ENCODE results near the gene SIX5. TPM values are rescaled to one million over a fixed set of nuclear protein-coding genes. Genes with fewer than 3 reads are reported as not detected.
"Not testable (repeated sequence)": the region's sequence is repeated elsewhere in the genome, so short reads cannot be mapped to it uniquely, and the experiment has no call there.

The SIX5 gene
- total and polyA plus RNA-seq, 9 of the 15 experiments (the other 6 are each of a cell fraction or from before 2014, with no cell fraction given), result 1.4 to 17.2 (median 7.4) TPM; not detected in 2

- peak; percentile 84 for TF ChIP-seq ATF3 (IDR thresholded peaks at IDR 0.05)
- TF ChIP-seq ATF3 (CRISPR knock-in tag; conservative IDR thresholded peaks at IDR 0.05), result 0 out of 2 replicates have a peak, but pooled peaks have one; percentile 58
- TF ChIP-seq TEAD1 (CRISPR knock-in tag; IDR thresholded peaks at IDR 0.05), result peak in 1 of 2 experiments; percentile 88; a peak in 2 of 4 replicates
Observed at GRCh38 chr19:45728683-45729082, 40.4 kb downstream of the SIX5 start (continued).

GRCh38 chr19:45720065-45720464 lies 49.0 kb downstream of the SIX5 start:
- H3K4me2 ChIP-seq (ENCODE audit: insufficient read depth, low read length); H3K27me3 ChIP-seq (ENCODE audit: control insufficient read depth in 2 of 2, insufficient read depth in 2 of 2, low read length in 2 of 2); H3K27ac ChIP-seq (ENCODE audit: extremely low read depth, low read depth, low read length); DNase-seq (ENCODE audit: extremely low read depth in 1 of 4, low spot score in 3 of 4); BruUV-seq (replicated peaks); FAIRE-seq; H3K9ac ChIP-seq (ENCODE audit: insufficient read depth in 1 of 2, low read depth in 2 of 2, low read length in 2 of 2); H3K4me3 ChIP-seq; ATAC-seq; H3K9me3 ChIP-seq (replicated peaks; ENCODE audit: control insufficient read depth, insufficient read depth, low read depth, low read length); H2AFZ ChIP-seq (ENCODE audit: low read depth, low read length); H3K9me1 ChIP-seq (ENCODE audit: control insufficient read depth, insufficient read depth, low read length); CTCF ChIA-PET (ENCODE audit: low intra/inter-chr PET ratio); intact Hi-C loops (cut with micrococcal nuclease); in situ Hi-C loops (cut with MboI); H4K20me1 ChIP-seq (replicated peaks; ENCODE audit: control insufficient read depth, insufficient read depth, low read length): not testable (repeated sequence)
- POLR2A ChIA-PET, result interaction anchor here (0.6 to 3.2 kb wide), 2 partner anchors 10 to 218 kb away, joined by 4 to 11 read pairs; no protein-coding TSS in a partner anchor
- H3K36me3 ChIP-seq (ENCODE audit: control insufficient read depth, insufficient read depth, low read length), result peaks cover 38% of the 10 kb centered on the region; the same call in 2 of the 3 replicates
- WGBS (ENCODE audit: insufficient coverage, low coverage, missing lambda C conversion rate), result 93% methylated on average over 8 of the region's 11 CpGs
- TF ChIP-seq SMARCA5 (IDR thresholded peaks at IDR 0.05), result 0 out of 2 replicates have a peak, but pooled peaks have one; percentile 43
- TF ChIP-seq BCOR (IDR thresholded peaks at IDR 0.05), result peak; percentile 62; the same call in 1 of the 2 replicates
- TF ChIP-seq ADNP (tag; IDR thresholded peaks at IDR 0.05), result peak; percentile 43; the same call in 1 of the 2 replicates
- H3K79me2 ChIP-seq (ENCODE audit: control insufficient read depth, insufficient read depth, low read length), result peaks cover 70% of the 10 kb centered on the region
- H3K4me1 ChIP-seq (replicated peaks in 1 of 2; ENCODE audit: control insufficient read depth in 2 of 2, insufficient read depth in 2 of 2, low read length in 2 of 2), result peaks cover 19 to 31% of the 10 kb centered on the region in 2 experiments
